A549 (cell line): ENCODE results near the gene HNF4A.
"Not testable (repeated sequence)": the region's sequence is repeated elsewhere in the genome, so short reads cannot be mapped to it uniquely, and the experiment has no call there.

Experiments
- CEBPB ChIP-seq, 2 experiments: fragments of >200 bp in 1 of 2; sonication (Bioruptor Twin) in 1 of 2; formaldehyde crosslinking in 1 of 2; IDR thresholded peaks; 2 replicates each; pipeline ENCODE4 v1.6.1; 2012 to 2016
- CTCF ChIP-seq: fragments of >200 bp; sonication (Bioruptor Twin); formaldehyde crosslinking; IDR thresholded peaks from 3 replicates; pipeline ENCODE4 v1.5.1; 2016
- JUN ChIP-seq, 2 experiments: fragments of >200 bp; sonication (Bioruptor Twin); formaldehyde crosslinking; IDR thresholded peaks; 2 replicates in 1 of 2; 3 replicates in 1 of 2; pipeline ENCODE4 v1.6.1; 2016 to 2017
- JUNB ChIP-seq: fragments of >200 bp; sonication (Bioruptor Twin); formaldehyde crosslinking; IDR thresholded peaks from 2 replicates; pipeline ENCODE4 v1.6.1; 2016
- NPAS2 ChIP-seq: fragments of 250-450 bp; sonication (Bioruptor Pico); IDR thresholded peaks from 2 replicates; pipeline ENCODE4 v1.8.0; 2022; ENCODE audit warnings: mild to moderate bottlenecking, moderate library complexity, borderline replicate concordance
- POLR2A ChIP-seq: IDR thresholded peaks from 2 replicates; pipeline ENCODE4 v1.6.1; 2012; ENCODE audit warnings: mild to moderate bottlenecking, low read length
- RAD21 ChIP-seq, 2 experiments: fragments of >200 bp in 1 of 2; sonication (Bioruptor Twin) in 1 of 2; formaldehyde crosslinking in 1 of 2; IDR thresholded peaks in 1 of 2; conservative IDR thresholded peaks in 1 of 2; 2 replicates in 1 of 2; 3 replicates in 1 of 2; pipeline ENCODE4 v1.6.1; 2012 to 2018; ENCODE audit warnings: inconsistent platforms in 1 of 2
- RARB ChIP-seq: fragments of 250-450 bp; sonication (Bioruptor Pico); IDR thresholded peaks from 2 replicates; pipeline ENCODE4 v1.8.0; 2021; ENCODE audit warnings: mild to moderate bottlenecking, moderate library complexity
- REST ChIP-seq: fragments of 200-600 bp; sonication (generic); IDR thresholded peaks from 2 replicates; pipeline ENCODE4 v1.6.1; 2016; ENCODE audit warnings: antibody characterized with exemption, mild to moderate bottlenecking, moderate library complexity
- SREBF2 ChIP-seq: fragments of 450-650 bp; IDR thresholded peaks from 2 replicates; pipeline ENCODE4 v1.6.1; 2014; ENCODE audit warnings: mild to moderate bottlenecking, moderate library complexity

- TF ChIP-seq JUNB; NPAS2 (CRISPR knock-in tag); CTCF; POLR2A; JUN (IDR thresholded peaks at IDR 0.05); REST; RAD21 (conservative IDR thresholded peaks at IDR 0.05 in 1 of 2, IDR thresholded peaks at IDR 0.05 in 1 of 2); CEBPB (IDR thresholded peaks at IDR 0.05); SREBF2; RARB (CRISPR knock-in tag): not testable (repeated sequence)
These were observed 9.6 kb upstream of the HNF4A start for GRCh38 chr20:44345941-44346340.
